Measurements from ENCODE around the gene PRADC1.

GRCh38 chr2:73225513-73226360, 7.3 kb downstream of the PRADC1 start:
- TF ChIP-seq, protein P1, sequence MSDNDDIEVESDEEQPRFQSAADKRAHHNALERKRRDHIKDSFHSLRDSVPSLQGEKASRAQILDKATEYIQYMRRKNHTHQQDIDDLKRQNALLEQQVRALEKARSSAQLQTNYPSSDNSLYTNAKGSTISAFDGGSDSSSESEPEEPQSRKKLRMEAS (IDR thresholded peaks at IDR 0.05), result no peak
- TF ChIP-seq EP300 (IDR thresholded peaks at IDR 0.05; ENCODE audit: borderline replicate concordance), result no peak
- TF ChIP-seq REST (IDR thresholded peaks at IDR 0.05; ENCODE audit: low read depth), result no peak
- TF ChIP-seq CEBPB (IDR thresholded peaks at IDR 0.05), result no peak
- TF ChIP-seq TCF12 (IDR thresholded peaks at IDR 0.05; ENCODE audit: low read depth), result no peak
- no peak for TF ChIP-seq NFIC (IDR thresholded peaks at IDR 0.05)
- no peak for TF ChIP-seq CREB1 (IDR thresholded peaks at IDR 0.05; ENCODE audit: low read depth)
- TF ChIP-seq TAF1 (IDR thresholded peaks at IDR 0.05; ENCODE audit: low read depth), result no peak
- no peak for TF ChIP-seq TEAD4 (IDR thresholded peaks at IDR 0.05)
- no peak for TF ChIP-seq YY1 (IDR thresholded peaks at IDR 0.05; ENCODE audit: low read depth)
- TF ChIP-seq ZBTB7A (IDR thresholded peaks at IDR 0.05; ENCODE audit: low read depth), result no peak
- TF ChIP-seq RAD21 (IDR thresholded peaks at IDR 0.05; ENCODE audit: low read depth), result no peak
- no peak for TF ChIP-seq EGR1 (IDR thresholded peaks at IDR 0.05)
